ENCODE data around the gene KCNQ1OT1.

GRCh38 chr11:2716376-2717095, 16.7 kb upstream of the KCNQ1OT1 start:
- TF ChIP-seq NCOA2 (IDR thresholded peaks at IDR 0.05; ENCODE audit: partially characterized antibody in 2 of 2) (no peak), PHF20 (IDR thresholded peaks at IDR 0.05; ENCODE audit: partially characterized antibody) (no peak), MAFK (IDR thresholded peaks at IDR 0.05; ENCODE audit: low read length) (no peak), POLR2AphosphoS5 (IDR thresholded peaks at IDR 0.05; ENCODE audit: control insufficient read depth, insufficient read depth, low read depth, low read length) (no peak), SP1 (CRISPR knock-in tag; IDR thresholded peaks at IDR 0.05) (no peak), MXI1 (IDR thresholded peaks at IDR 0.05; ENCODE audit: low read depth, low read length) (no peak)
